ENCODE measurements around the gene MGAT5B.

MGAT5B gene

DNA sequence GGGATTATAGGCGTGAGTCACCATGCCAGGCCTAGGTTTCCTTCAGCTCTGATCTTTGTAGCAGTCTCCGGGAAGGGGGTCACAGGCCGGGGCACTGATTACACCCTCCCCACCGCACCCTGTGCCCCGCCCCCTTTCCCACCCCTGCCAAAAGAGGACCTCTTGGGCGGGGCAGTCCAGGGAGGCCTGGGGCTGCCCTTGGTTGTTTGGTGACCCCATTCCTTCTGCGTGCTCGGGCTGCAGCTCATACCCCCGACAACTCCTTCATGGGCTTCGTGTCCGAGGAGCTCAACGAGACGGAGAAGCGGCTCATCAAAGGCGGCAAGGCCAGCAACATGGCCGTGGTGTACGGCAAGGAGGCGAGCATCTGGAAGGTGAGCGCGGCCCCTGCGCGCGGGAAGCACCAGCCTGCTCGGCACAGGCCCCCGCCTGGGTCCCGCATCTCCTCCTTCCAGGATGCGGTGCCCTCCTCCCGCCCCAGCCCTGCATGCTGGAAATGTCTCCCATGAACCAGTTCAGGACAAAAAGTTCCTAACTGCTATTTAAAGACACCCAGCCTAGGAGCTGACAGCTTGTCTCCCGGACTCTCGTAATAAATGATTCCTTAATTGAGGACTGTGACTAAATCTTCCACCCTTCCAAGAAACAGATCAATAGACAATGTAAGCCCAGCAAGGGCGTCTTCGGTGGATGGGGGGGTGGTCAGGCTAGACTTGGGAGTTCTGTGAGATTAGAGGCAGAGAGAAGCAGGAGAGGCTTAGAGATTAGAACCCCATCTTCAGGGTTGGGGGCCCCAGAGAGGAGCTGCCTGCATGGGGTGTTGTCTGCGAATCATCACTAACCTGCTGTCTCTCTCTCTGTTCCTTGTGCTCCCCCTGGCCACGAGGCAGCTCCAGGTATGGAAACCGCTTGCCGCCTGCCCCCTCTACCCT is 64.5 kb downstream of the MGAT5B start:
- DNase-seq, result no peak

DNA sequence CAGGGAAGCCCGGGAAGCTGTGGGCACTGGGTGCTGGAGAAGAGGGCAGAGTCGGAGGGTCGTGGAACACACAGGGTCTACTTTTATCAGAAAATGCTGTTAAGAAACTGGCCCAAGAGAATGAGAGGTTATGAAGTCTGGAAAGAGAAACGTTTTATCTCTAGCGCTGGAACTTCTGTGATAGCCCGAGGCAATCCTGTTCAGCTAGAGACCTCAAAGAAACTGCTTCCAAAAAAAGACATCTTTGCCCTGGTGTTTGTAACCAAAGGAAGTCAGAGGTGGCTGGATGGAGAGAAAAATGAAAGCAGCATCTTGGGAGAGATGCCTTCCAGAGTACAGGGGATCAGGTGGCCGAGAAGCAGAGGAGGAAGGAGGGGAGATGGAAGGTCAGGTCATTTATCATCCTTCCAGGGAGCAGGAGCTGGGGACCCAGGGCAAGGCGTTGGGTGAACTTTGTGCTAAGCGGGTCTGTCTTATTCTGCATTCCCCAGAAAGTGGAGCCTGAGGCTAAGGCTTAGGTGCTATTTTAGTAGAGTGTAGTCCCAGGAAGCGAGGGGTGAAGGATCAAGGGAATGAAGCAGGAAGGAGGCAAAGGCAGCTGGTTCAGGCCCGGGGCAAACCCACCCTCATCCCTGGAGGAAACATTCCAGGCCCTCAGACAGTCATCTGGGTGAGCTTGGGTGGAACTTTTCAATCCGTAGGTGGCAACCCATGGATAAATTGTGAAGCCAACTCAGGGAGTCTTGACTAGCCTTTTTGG is 66.5 kb downstream of the MGAT5B start:
- no peak for DNase-seq

DNA sequence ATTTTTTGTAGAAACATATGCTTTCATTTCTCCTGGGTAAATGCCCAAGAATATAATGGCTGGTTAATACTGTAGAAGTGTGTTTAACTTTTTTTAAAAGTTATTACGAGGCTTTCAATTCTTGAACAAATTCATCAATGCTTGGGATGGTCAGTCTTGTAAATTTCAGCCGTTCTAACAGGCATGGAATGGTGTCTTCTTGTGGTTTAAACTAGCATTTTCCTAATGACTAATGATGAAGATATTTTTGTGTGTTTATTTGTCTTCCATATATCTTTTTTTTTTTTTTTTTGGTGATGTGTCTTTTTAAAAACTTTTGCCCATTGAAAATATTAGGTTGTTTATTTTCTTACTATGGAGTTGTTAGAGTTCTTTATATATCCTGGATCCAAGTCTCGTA is 67.1 kb downstream of the MGAT5B start:
- no peak for DNase-seq

DNA sequence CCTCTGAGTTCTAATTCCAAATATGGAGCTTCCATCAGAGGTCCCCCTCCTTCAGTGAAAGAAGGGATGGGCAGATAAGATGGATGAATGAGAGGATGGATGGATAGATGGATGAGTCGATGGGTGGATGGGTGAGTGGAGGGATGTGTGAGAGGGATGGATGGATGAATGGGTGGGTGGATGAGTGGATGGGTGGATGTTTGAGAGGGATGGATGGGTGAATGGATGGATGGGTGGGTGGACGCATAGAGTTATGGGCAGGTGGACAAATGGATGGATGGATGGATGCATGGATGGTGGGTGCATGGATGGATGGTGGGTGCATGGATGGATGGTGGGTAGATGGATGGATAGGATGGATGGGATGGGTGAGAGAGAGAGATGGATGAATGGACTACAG is 69.0 kb downstream of the MGAT5B start:
- DNase-seq, result no peak

DNA sequence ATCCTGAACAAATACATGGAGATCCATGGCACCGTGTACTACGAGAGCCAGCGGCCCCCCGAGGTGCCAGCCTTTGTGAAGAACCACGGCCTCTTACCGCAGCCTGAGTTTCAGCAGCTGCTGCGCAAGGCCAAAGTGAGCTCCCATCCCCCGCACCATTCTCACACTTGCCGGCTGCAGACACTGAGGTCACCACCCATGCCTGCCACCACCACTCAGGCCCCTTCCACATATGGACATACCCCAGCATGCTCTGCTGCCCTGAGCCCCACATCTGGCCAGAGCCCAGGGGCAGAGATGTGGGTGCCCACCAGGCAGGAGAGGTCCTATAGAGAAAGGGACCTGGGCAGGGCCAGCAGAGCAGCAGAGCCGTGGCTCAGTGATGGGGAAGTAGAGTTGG is 69.8 kb downstream of the MGAT5B start:
- DNase-seq, result no peak

DNA sequence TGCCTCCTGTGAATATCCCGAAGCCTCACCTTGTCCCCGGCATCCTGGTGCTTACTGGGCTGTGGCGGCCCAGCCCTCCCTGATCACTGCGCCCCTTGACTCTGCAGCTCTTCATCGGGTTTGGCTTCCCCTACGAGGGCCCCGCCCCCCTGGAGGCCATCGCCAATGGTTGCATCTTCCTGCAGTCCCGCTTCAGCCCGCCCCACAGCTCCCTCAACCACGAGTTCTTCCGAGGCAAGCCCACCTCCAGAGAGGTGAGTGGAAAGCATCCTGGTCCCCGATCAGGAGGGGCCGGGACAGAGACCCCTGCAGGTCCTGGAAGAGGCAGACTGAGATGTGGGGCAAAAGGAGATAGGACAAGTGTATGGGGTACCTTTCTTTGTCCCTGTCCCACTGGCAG is 72.1 kb downstream of the MGAT5B start:
- DNase-seq, result no peak

DNA sequence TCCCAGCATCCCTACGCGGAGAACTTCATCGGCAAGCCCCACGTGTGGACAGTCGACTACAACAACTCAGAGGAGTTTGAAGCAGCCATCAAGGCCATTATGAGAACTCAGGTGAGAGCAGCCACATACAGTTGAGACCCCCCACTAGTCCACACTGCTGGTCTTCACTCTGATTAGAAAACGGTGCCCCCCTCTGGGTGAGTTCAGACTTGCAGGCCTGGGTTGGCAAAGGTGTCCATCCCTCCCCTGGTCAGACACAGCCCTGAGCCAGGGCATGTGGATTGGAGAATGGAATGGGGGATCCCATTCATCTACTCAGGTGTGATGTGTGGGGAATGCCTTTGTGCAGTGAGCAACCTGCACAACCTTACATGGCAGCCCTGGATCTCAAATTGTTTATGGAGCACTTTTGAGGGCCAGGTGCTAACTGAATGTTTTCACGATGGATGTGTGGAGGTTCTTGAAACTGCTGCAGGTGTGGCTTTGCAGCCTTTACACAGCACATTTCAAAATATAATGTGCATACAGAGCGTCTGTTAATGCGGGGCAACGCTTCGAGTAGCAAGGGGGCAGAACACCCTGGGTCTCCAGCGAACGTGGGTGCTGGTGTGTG is 72.6 kb downstream of the MGAT5B start:
- DNase-seq, result no peak

DNA sequence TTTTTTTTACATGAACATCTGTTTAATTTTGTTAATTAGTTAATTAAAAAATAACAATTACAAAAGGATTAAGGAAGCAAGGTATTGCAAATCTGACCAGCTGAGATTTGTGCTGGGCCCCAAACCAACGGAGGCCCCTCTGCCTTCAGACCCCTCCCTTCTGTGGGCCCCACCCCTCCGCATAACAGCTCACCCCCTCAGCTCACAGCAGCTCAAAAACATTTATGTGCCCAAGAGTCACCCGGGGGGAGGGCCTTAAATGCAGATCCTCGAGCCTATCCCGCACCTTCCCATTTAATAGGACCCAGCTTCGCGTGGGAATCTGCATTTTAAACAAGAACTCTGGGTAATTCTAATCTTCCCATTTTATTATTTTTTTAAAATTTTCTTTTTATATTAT is 75.0 kb downstream of the MGAT5B start:
- no peak for DNase-seq

DNA sequence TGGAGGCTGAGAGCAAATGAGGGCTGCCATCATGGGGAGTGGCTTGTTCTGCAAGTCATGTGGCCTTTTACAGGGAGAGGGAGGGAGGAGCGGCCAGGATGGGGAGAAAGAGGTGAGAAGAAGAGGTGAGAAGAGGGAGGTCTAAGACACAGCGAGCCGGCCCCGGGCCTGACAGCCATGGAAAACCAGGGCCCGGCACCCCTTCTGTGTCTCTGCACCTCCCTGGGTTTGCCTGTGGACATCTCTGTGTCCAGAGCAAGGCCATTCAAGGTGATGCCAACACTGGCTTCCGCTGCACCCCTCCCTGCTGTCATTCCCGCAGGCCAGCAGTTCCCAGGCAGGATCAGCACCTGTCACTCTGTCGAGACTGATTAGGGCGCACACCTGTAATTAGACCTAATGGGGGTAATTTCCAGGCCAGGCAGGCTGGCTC is 75.6 kb downstream of the MGAT5B start:
- no peak for DNase-seq

DNA sequence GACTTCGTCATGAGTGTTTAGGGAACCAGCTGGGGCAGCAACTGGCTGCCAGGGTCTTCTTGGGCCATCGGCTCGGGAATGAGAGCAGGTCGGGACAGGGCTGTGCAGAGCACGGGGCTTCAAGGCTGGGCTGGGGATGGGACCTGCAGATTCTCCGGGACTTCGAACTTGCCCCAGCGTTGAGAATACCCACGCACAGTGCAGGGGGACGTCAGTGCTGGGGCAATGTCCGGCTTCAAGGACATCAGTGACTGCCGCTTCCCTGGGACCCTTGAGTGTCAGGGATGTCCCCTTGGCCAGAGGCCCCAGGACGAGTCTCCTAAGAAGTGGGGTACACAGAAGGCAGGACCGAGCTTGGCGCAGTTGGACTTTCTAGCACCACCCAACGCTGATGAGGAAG is 76.3 kb downstream of the MGAT5B start:
- DNase-seq, result no peak

DNA sequence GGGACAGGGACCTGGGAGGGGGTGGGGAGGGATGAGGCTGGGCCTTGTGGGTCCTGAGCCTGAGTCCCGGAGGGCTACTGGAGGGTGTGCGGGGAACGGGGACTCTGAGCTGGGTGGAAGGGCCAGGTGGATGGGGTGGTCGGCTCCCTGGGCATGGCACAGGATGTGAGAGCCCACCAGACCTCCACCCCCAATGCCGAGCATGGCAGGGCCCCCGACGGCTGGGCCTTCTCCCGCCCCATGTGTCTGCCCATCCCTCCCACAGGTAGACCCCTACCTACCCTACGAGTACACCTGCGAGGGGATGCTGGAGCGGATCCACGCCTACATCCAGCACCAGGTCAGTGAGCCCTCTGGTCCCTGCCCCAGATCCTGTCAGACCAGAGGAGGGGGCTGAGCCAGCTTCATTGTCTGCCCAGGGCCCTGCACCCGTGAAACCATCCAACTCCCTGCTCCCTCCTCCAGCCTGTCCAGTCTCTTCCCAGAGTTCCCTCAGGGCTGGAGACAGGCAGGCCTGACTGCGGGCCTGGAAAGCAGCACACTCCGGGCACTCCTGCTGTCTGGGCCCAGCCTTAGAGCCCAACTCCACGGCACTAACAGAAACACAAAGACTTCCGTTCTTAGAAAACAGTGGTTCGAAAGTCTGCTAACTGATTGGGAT is 78.0 kb downstream of the MGAT5B start:
- DNase-seq, result no peak

DNA sequence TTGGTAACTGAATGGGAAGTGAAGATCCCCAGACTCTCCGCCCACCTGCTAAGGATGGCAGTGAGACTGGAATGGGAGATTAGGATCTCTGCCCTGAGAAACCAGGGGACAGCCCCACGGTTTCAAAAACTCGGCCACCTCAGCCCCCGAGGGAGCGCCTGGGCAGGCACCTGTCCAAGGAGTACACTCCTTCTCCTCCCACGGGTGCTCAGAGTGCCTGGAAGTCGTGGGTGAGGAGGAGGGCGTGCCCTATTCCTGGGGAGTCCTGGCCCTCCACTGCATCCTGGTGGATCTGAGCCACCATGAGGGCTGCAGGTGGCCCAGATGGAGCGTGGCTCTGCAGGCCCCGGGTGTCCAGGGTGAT is 78.5 kb downstream of the MGAT5B start:
- no peak for DNase-seq

DNA sequence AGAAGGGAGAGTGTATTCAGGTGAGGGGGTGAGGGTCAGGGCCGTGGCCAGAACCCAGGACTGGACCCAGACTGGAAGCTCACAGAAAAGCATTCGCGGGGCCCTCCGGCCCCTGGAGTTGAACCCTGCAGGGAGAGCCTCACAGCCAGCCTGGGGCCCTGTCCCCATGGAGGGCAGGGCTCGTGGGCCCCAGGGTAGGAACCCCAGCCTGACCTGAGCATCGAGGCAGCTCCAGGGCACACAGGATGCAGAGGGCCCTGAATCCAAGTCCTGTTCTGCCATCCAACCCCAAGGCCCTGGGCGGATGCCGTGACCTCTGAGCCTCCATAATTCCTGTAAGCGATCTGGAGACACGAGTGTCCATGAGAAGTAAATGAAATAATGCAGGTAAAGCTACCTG is 79.1 kb downstream of the MGAT5B start:
- no peak for DNase-seq

DNA sequence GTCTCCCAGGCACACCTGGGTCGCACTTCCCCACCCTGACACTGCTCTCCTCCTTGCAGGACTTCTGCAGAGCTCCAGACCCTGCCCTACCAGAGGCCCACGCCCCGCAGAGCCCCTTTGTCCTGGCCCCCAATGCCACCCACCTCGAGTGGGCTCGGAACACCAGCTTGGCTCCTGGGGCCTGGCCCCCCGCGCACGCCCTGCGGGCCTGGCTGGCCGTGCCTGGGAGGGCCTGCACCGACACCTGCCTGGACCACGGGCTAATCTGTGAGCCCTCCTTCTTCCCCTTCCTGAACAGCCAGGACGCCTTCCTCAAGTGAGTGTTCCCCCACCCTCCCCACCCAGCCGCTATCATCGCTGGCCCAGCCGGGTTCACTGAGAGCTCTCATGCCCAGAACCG is 79.6 kb downstream of the MGAT5B start:
- DNase-seq, result no peak

DNA sequence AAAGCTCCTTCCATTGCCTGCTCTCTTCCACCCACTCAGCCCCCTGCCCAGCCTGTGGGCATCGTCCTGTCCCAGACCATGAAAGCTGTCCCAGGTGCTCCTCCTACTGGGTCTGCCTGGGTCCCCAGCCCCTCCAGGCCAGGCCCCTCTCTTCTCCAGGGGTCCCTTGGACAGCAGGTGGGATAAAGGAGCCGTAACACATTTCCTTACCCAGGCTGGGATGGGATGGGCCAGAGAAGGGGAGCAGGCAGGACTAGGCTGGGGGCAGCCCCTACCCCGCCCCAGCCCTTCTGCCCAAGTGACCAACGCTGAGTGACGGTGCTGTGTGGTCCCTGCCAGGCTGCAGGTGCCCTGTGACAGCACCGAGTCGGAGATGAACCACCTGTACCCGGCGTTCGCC is 80.1 kb downstream of the MGAT5B start:
- DNase-seq, result no peak

DNA sequence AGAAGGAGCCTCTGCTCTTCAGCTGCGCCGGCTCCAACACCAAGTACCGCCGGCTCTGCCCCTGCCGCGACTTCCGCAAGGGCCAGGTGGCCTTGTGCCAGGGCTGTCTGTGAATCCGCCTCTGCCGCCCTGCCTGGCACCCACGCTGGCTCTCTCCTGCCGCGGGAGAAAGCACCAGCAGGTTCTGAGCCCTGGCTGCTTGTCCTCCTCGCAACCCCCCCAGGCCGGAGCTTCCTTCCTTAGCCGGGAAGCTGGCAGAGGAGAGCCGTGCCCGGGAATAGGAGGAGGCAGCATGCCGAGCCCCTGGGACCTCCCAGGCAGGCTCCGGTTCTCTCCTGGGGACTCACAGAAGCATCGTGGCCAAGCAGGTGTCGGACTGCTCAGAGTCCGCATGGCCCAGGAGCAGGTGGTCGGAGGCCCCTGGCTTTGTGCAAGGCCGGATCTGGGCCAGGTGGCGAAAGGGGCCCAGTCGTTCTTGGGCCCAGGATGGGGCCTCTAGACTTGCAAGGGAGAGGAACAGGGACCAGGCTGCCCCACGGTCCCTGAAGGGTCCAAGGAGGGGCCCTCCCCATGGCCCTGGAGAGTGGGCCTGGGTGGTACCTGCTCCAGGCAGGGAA is 80.6 kb downstream of the MGAT5B start:
- peak; percentile 25 for DNase-seq

DNA sequence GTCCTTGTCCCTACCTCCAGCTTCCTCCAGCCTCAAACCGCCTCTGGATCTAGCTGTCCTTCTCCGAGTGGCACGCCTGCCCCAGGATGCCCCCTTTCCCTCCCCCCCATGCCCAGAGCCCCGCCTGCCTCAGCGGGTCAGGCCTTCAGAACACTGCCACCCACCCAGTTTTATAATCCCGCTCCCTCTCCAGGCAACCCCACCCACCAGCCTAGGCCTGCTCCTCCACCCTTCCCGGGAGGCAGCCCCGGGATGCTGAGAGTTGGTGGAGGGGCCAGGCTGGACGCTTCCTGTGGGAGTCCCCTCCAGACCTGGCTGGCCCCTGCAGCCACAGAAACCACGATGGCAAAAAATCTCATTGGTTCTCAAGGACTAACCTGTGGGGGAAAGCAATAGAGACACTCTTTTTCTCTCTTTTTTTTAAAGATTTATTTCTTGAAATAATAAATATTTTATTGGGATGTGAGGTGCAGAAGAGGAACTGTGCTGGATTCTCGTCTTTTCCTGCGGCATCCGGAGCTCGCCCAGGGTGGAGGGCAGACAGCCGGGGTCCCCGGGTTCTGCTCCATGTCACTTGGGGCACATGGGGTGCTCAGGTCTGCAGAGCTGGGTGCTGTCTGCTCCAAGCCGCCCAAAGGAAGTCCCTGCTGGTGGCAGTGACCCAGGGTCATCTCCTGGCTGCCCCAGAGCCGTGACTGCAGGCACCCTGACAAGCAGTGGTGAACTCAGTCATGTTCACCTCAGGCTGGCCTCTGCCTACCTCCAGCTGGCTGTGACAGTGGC is 81.9 kb downstream of the MGAT5B start:
- no peak for DNase-seq

DNA sequence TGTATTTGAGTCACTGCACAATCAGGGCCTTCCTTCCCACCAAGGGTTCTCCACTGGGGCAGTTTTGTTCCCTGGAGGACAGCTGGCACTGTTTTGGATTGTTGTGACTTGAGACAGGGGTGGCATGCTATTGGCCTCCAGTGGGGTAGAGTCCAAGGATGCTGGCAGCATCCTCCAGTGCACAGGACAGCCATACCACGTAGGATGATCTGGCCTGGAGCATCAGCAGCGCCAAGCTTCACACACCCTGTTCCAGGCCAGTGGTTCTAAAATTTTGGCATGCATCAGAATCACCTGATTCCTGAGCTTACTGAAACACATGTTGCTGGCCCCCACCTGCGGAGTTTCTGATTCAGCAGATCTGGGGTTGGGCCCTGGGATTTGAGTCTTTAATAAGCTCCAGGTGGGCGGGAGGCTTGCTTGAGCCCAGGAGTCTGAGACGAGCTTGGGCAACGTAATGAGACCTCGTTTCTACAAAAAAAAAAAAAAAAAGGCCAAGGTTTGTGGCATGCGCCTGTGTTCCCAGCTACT is 83.2 kb downstream of the MGAT5B start:
- DNase-seq, result no peak

DNA sequence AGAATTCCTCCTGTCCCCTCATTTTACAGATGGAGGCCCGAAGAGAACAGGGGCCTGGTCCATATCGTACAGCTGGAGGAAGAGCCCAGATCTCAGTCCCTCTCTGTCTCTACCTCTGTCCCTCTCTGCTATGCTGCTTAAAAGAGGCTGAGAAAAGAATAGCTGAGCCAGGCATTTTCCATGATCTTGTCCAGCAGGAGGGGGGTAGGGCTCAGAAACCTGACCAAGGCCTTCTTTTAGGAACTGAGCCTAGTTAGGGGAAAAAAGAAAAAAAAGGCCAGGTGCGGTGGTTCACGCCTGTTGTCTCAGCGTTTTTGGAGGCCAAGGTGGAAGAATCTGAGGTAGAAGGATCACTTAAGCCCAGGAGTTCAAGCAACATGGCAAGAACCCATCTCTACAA is 84.2 kb downstream of the MGAT5B start:
- DNase-seq, result no peak

DNA sequence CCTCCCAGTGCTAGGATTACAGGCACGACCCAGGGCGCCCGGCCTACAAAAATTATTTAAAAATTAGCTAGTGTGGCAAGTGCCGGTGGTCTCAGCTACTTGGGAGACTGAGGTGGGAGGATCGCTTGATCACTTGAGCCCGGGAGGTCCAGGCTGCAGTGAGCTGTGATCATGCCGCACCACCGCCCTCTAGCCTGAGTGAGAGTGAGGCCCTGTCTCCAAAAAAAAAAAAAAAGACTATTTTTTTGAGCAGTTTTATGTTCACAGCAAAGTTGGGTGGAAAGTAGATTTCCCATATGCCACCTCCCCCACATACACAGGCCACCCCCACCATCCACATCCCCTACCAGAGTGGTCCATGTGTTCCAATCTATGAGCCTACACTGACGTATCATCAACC is 84.9 kb downstream of the MGAT5B start:
- DNase-seq, result no peak

DNA sequence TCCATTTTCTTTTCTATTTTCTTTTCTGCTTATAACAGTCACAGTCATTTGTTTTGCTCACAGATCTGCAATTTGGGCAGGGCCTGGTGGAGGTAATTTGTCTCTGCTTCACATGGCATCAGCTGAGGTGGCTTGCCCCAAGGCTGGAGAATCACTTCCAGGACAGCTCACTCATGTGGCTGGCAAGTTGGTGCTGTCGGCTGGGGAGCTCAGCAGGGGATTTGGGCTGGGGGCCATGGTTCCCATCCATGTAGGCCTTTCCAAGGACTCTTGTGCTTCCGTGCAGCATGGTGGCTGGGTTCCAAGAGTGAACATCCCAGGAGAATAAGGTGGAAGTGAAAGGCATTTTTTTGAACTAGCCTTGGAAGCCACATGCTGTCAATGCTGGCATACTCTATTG is 85.7 kb downstream of the MGAT5B start:
- no peak for DNase-seq

DNA sequence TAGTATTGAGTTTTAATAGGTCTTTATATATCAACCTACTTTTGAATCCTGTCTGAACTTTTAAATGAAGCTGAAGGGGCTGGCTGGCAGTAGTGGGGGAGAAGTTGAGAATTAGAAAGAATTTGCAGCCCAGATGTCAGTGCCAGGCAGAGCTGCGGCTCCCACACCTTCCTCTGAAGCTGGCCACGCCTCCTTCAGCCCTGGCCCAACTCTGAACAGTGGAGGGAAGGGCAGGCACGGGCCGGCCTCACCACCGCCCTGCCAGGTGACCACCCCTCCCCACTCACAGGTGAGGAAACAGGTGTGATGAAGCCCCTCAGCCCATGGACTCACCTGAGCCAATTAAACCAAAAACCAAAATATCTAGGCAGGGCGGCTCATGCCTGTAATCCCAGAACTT is 87.0 kb downstream of the MGAT5B start:
- DNase-seq, result no peak

All from DMS153 (cell line).